HG03442 (cell line): ENCODE results near the gene NDUFB7.
"Not testable (repeated sequence)": the region's sequence is repeated elsewhere in the genome, so short reads cannot be mapped to it uniquely, and the experiment has no call there.

Experiments
- ATAC-seq: cut with Tn5 transposase; IDR thresholded peaks from one replicate; pipeline ENCODE4 v1.9.1; 2021; ENCODE audit warnings: mild to moderate bottlenecking, moderate library complexity; ENCODE audit not compliant: unreplicated experiment

Gene NDUFB7

GRCh38 chr19:14575428-14575980, 3.6 kb upstream of the NDUFB7 start:
- ATAC-seq: no peak

- no peak for ATAC-seq
Observed at GRCh38 chr19:14570864-14571527, 870 bp downstream of the NDUFB7 start.

DNA sequence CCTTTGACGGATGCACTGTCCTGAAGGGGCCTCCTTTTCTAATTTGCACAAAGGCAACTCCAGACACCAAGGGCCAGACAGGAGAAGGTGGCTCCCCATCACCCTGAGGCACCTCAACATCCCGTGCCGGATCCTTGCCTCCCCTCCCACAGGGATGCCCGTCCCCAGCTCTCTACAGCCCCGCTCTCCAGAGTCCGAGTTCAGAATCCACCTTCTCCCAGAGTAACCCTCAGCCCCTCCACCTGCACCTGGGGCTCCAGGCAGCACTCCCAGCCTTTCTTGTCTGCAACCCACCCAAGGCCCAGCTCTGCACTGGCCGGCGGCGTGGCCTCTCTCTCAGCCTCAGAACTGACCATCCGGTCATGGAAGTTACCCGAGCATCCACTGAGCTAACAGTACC, 4.8 kb downstream of the NDUFB7 start:
- ATAC-seq: no peak

DNA sequence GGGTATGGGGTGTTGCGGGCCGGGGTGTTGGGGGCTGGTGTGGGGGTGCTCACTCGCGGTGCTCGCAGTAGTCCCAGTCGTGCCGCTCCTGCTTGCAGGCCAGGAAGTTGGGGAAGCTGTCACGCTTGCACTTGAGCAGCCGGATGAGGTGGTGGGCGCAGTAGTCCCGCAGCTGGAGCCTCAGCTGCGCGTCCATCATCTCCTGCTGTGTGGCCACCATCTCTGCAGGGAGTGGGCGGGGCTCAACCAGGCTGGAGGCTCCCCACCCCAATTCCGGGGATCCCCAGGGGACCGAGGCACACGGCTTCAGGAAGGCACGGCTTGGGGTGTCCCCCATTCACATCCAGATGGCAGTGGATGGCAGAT, 5.2 kb downstream of the NDUFB7 start:
- ATAC-seq: no peak

DNA sequence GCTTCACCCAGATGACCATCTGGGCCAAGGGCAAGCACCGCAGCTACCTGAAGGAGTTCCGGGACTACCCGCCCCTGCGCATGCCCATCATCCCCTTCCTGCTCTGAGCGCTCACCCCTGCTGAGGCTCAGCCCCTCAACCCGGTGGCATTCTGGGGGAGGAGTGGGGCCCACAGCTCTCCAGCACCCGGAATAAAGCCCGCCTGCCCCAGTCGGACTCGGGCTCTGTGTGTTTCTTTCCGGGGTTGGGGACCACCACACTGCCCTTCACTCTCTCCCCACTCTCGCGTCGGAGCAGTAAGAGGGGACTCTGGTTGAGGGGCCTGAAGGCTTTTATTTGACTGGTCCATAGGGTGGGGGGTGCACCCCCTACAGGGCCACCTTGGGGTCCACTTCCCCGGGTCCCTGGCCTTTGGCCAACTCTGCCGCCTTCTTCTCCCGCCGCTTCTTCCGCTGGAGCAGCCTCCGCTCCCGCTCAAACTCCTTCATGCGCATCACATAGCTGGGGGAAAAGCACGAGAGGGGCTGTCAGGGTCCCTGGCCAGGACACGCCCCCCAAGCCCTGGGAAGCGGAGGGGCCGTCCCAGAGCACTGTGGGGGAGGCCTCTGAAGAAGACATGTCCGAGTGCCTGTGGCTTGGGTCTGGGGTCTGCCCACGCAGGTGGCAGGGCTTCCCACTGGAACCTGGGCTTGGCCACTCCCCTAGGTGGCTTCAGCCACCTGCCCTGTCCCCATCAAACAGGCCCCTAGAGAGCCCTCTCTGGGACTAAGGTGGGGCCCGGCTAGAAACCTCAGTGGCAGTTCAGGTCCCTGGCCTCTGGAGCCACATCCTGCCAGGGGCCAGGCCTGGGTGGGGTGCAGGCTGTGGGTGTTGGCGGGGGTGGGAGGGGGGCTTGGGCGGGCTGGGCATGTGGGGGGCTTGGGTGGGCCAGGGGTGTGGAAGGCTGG, 5.8 kb downstream of the NDUFB7 start:
- ATAC-seq: no peak

DNA sequence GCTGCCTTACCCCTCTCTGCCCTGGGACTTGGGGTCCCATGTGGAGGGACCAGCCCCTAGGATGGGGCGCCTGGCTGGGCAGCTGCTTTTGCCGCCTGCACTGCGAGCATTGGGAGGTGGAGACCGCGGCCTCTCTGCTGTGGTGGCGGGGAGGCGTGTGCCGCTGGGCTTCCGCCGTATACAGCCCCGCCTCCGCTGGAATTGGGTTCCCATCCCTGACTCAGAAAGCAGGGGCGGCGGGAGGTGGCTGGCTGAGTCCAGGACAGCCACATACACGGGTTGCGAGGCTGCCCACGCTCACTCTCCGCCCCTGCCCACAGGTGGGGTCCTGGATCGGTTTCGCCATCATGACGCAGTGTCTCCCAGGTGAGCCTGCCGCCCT, 6.6 kb downstream of the NDUFB7 start:
- ATAC-seq: no peak

DNA sequence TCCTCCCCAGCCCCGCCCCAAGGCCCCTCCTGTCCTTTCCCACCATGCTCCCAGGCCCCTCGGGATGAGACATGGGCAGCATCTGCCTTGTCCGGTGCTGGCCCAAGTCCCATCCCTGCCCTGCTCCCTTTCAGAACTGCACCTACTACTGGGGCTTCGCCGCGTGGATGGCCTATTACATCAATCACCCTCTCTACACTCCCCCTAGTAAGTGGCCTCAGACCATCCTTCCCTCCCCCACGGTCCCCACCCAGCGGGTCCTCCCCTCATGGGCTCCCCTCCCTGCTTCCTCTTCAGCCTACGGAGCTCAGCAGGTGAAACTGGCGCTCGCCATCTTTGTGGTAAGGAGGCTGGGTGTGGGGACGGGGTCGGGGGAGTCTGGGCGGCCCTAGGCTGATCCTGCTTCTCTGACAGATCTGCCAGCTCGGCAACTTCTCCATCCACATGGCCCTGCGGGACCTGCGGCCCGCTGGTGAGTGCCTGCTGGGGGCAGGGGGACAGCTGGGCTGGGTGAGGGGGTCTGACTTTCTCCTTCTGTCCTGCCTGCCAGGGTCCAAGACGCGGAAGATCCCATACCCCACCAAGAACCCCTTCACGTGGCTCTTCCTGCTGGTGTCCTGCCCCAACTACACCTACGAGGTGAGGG, 7.1 kb downstream of the NDUFB7 start:
- ATAC-seq: not testable (repeated sequence)

DNA sequence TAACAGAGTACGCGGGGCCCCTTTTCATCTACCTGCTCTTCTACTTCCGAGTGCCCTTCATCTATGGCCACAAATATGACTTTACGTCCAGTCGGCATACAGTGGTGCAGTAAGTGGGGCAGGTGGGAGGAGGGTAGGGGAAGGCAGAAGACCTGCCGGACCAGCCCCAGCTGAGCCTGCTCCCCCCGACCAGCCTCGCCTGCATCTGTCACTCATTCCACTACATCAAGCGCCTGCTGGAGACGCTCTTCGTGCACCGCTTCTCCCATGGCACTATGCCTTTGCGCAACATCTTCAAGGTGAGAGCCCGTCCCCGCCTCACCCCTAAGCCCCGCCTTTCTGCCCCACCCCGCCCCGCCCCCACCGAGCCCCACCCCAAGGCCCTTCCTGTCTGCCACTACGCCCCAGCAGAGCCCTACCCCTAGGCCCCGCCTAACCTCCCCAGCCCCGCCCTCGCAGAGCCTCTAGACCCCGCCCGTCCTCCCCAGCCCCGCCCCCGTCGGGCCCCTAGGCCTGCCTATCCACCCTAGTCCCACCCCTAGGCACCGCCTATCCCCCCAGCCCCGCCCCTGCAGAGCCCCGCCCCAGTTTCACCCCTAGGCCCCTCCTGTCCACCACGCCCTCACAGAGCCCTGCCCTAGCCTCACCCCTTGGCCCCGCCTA, 7.7 kb downstream of the NDUFB7 start:
- no peak for ATAC-seq

DNA sequence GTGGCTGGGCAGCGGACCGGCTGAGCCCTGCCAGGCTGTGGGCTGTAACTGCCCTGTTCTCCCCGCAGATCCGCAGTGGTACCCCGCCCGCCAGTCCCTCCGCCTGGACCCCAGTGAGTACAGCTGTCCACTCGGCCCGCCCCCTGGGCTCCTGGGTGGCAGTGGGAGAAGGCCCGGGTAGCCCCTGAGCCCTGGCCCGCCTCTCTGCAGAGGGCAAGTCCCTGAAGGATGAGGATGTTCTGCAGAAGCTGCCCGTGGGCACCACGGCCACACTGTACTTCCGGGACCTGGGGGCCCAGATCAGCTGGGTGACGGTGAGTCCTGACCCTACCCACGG, 8.3 kb downstream of the NDUFB7 start:
- no peak for ATAC-seq

DNA sequence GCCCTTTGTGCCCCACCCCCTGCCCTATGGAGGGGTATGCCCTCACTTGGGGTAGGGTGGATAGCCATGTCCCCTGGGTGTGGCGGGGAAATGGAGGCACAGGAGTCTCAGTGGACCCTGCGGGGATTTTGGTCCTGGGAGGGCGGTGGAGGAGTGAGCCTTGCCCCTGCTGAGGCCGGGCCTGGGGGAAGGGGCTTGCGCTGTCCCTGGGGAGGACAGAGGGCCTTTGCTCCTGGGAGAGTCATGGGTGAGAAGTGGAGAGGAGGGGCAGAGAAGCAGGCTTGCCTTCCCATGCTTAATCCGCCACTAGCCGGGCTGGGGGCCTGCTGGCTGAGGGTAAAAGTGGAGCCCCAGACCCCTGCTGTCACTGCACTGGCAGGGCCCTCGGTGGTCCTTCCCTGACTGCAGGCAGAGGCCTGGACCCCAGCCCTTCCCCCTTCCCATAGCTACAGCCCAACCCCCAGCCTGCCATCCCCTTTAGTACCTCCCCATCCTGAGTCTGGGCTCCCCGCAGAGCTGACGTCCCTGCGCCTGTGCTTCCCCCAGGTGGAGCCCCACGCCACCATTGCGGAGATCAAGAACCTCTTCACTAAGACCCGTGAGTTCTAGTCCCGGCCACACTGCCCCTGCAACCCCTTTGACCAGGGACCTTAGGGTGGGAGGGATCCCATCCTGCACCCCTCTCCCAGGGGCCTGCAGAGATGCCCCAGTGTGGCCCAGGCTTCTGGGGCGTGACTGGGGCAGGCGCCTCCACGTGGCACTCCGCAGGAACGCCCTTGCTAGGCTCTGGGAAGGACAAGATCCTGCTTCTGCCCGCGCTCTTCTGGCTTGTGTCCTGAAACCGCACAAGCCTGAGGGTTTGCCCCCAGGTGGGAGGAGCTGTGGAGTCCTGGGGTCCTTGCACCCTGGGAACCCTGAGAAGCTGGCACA, 8.9 kb downstream of the NDUFB7 start:
- ATAC-seq: no peak

GRCh38 chr19:14561847-14562351, 10.0 kb downstream of the NDUFB7 start:
- ATAC-seq: no peak

- no peak for ATAC-seq
Observed at GRCh38 chr19:14561249-14561648, 10.6 kb downstream of the NDUFB7 start.

DNA sequence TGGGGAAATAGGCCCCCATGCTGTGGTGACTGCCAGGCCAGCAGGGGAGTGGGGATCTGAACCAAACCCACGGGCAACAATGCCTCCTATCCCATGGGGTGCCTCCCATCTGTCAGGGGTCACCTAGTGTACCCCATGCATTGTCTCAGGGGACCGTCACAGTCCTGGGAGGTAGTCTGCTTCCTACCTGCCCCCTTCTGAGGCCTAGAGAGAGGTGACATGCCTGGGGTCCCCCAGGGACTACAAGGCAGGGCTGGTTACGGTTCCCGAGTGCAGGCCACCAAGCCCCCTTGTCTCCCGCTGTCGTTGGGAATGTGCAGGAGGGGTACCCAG, 11.1 kb downstream of the NDUFB7 start:
- no peak for ATAC-seq

DNA sequence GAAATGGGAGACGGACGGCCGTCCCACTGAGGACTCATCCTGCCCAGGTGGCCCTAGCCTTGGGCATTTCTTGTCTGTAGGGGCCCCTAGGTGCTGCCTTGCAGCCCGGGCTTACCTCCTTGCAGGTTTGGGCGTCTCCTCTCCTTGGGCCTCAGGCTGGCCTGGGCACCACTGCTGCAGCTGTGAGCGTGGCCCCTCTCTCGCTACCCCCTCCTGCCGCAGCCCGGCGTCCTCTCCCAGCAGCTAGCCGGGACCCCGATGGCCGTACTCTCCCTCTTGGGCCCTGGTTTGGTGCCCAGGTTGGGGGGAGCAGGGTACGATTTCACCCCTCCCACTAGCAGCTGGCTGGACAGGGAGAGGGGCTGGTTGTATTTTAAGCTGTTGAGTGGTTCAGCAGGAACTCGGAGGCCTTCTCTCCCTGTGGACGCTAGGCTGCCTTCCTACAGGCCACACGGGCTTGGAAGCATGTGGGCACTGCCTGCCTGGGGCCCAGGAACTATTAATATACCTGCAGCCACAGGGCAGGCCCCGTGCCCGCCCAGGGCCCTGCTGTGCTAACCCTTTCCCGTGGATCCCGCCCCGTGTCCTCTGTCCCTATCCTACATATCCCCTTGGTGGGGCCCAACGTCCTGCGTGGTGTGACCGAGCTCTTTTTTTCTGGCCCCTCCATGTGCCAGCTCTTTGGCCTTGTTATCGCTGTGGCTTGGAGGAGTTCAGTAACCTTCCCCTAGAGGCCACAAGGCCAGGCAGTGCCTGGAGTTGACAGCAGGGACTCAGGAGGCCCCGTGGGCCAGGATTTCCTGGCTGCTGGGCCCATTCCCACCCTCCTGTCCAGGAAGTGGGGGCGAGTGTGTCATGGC, 11.7 kb downstream of the NDUFB7 start:
- ATAC-seq: no peak

DNA sequence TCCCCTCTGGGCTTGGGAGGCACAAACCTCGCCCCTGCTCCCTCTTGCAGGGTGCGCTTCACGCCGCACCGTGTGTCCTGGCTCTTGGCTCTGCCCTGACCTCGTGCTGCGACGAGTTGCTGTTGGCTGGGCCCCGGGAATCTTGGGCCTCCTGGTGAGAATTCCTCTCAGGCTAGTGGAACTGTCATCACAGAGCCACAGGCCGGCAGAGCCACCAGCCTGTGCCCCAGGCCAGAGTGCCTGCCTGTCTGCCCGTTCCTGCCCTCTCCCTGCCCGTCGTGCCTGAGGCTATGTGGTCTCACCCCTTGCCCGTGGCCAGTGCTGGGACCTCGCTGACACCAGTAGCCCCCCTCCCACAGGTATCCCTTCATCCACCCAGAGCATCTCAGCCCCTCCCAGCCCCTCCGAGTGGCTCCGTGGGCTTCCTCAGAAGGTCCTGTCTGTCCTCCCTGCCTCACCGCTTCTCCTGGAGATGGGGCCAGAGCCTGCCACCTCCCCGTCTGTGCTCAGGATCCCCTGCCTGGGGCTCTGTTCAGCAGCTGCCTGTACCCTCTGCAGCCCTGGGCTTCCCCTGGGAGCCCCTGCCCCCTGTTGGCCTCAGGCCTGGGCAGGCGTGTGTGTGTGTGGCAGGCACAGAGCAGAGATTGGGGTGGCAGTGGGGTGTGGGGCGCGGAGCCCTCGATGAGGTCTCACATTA, 13.3 kb downstream of the NDUFB7 start:
- no peak for ATAC-seq

- peak; percentile 47 for ATAC-seq
Observed at GRCh38 chr19:14556662-14557188, 15.1 kb downstream of the NDUFB7 start.

- no peak for ATAC-seq
Observed at GRCh38 chr19:14555918-14556661, 15.8 kb downstream of the NDUFB7 start.
